HFFc6 (cell line): Measurements from ENCODE around the gene SORCS3. TPM values are rescaled to one million over a fixed set of nuclear protein-coding genes. Genes with fewer than 3 reads are reported as not detected.

Experiments
- DNase-seq: peaks from one replicate; pipeline ENCODE4 v3.0.0-alpha.2; 2018
- H3K27ac Mint-ChIP-seq: 2 replicates; pipeline ENCODE4 v1.8.0; 2020; ENCODE audit warnings: mild to moderate bottlenecking, mixed read lengths
- H3K27me3 Mint-ChIP-seq: 2 replicates; pipeline ENCODE4 v1.8.0; 2021; ENCODE audit warnings: mild to moderate bottlenecking, moderate library complexity, mixed read lengths; ENCODE audit not compliant: insufficient read depth
- H3K36me3 Mint-ChIP-seq: 2 replicates; pipeline ENCODE4 v1.8.0; 2021; ENCODE audit warnings: low read depth, mixed read lengths
- H3K4me1 Mint-ChIP-seq: 2 replicates; pipeline ENCODE4 v1.8.0; 2020; ENCODE audit warnings: low read depth, mixed read lengths
- H3K4me3 Mint-ChIP-seq: 2 replicates; pipeline ENCODE4 v1.8.0; 2020; ENCODE audit warnings: mild to moderate bottlenecking, moderate library complexity, mixed read lengths
- H3K9me3 Mint-ChIP-seq: 2 replicates; pipeline ENCODE4 v1.8.0; 2020; ENCODE audit warnings: mild to moderate bottlenecking, mixed read lengths
- CTCF ChIP-seq: fragments of 200-600 bp; sonication (generic); IDR thresholded peaks from 2 replicates; pipeline ENCODE4 v1.5.0; 2021; ENCODE audit warnings: antibody characterized with exemption, mild to moderate bottlenecking
- total RNA-seq, 6 experiments: library from RNA; stranded (reverse); fragmentation: NEBNext Ultra II Directional; extraction: Animal tissue kit (Norgen Biotek cat#: 25700); gene quantifications; 2 replicates in 1 of 6; 3 replicates in 5 of 6; pipeline ENCODE4 v1.2.3, GENCODE V29; 2021

The SORCS3 gene
- total RNA-seq, 6 experiments from 2014 or later: not detected

- Mint-ChIP-seq H3K4me3 (no peak overlapping the region), H3K27ac (no peak overlapping the region), H3K27me3 (no peaks in the 10 kb centered on the region; the same call in 1 of the 2 replicates), H3K4me1 (no peaks in the 10 kb centered on the region), H3K36me3 (no peaks in the 10 kb centered on the region), H3K9me3 (peaks cover 49% of the 10 kb centered on the region)
- TF ChIP-seq CTCF: no peak
- no peak for DNase-seq
Observed at GRCh38 chr10:104819731-104820130, 178.6 kb downstream of the SORCS3 start.

GRCh38 chr10:104822088-104822487, 181.0 kb downstream of the SORCS3 start:
- peaks cover 51% of the 10 kb centered on the region for H3K9me3 Mint-ChIP-seq
- TF ChIP-seq CTCF: no peak

GRCh38 chr10:104824380-104825006, 183.4 kb downstream of the SORCS3 start:
- no peak for DNase-seq
- TF ChIP-seq CTCF: no peak
- peaks cover 57% of the 10 kb centered on the region for H3K9me3 Mint-ChIP-seq
- no peaks in the 10 kb centered on the region for H3K36me3 Mint-ChIP-seq
- H3K4me1 Mint-ChIP-seq: no peaks in the 10 kb centered on the region
- H3K4me3 Mint-ChIP-seq: no peak overlapping the region
- H3K27ac Mint-ChIP-seq: no peak overlapping the region
- no peaks in the 10 kb centered on the region for H3K27me3 Mint-ChIP-seq

More at GRCh38 chr10:104822088-104822487, 181.0 kb downstream of the SORCS3 start:
- Mint-ChIP-seq H3K4me3 (no peak overlapping the region), H3K4me1 (no peaks in the 10 kb centered on the region), H3K36me3 (no peaks in the 10 kb centered on the region), H3K27ac (no peak overlapping the region), H3K27me3 (no peaks in the 10 kb centered on the region; the same call in 1 of the 2 replicates)
- DNase-seq: no peak

- no peak overlapping the region for H3K4me3 Mint-ChIP-seq
- H3K27me3 Mint-ChIP-seq: no peaks in the 10 kb centered on the region; the same call in 1 of the 2 replicates
- H3K36me3 Mint-ChIP-seq: no peaks in the 10 kb centered on the region
- peaks cover 37% of the 10 kb centered on the region for H3K9me3 Mint-ChIP-seq
- no peaks in the 10 kb centered on the region for H3K4me1 Mint-ChIP-seq
- DNase-seq: no peak
- H3K27ac Mint-ChIP-seq: no peak overlapping the region
- TF ChIP-seq CTCF: no peak
Observed at GRCh38 chr10:104831272-104831671, 190.2 kb downstream of the SORCS3 start.

GRCh38 chr10:104834580-104834979, 193.5 kb downstream of the SORCS3 start:
- Mint-ChIP-seq H3K9me3 (peaks cover 35% of the 10 kb centered on the region), H3K27me3 (no peaks in the 10 kb centered on the region; the same call in 1 of the 2 replicates), H3K4me3 (no peak overlapping the region), H3K36me3 (no peaks in the 10 kb centered on the region), H3K4me1 (no peaks in the 10 kb centered on the region), H3K27ac (no peak overlapping the region)
- DNase-seq: no peak
- TF ChIP-seq CTCF: no peak
